H1 (cell line): ENCODE results near the gene XPO5. TPM values are rescaled to one million over a fixed set of nuclear protein-coding genes. Genes with fewer than 3 reads are reported as not detected.
A peak's percentile ranks its signal among the peaks of the same experiment; 100 is the strongest.

Experiments used
- BACH1 ChIP-seq: IDR thresholded peaks from 2 replicates; pipeline ENCODE4 v1.6.1; 2012; ENCODE audit warnings: low read length, improper control_type of control experiment
- CREB1 ChIP-seq: IDR thresholded peaks from 2 replicates; pipeline ENCODE4 v1.6.1; 2012; ENCODE audit warnings: inconsistent platforms
- GABPA ChIP-seq: IDR thresholded peaks from 2 replicates; pipeline ENCODE4 v1.6.1; 2011; ENCODE audit warnings: mild to moderate bottlenecking, low read length, moderate library complexity, borderline replicate concordance; ENCODE audit not compliant: insufficient read depth
- RAD21 ChIP-seq, 2 experiments: IDR thresholded peaks in 1 of 2; conservative IDR thresholded peaks in 1 of 2; 2 replicates each; pipeline ENCODE4 v1.6.1; 2011; ENCODE audit warnings: low read depth in 2 of 2, low read length in 2 of 2, improper control_type of control experiment in 1 of 2, inconsistent platforms in 1 of 2, mild to moderate bottlenecking in 1 of 2, moderate library complexity in 1 of 2
- RFX5 ChIP-seq: IDR thresholded peaks from 2 replicates; pipeline ENCODE4 v1.6.1; 2011; ENCODE audit warnings: low read depth, low read length, improper control_type of control experiment, borderline replicate concordance
- TAF7 ChIP-seq: optimal IDR thresholded peaks from 2 replicates; pipeline ENCODE3; 2011; ENCODE audit warnings: low read depth, mild to moderate bottlenecking, inconsistent platforms, low read length, moderate library complexity, borderline replicate concordance
- TBP ChIP-seq: IDR thresholded peaks from 2 replicates; pipeline ENCODE4 v1.6.1; 2011; ENCODE audit warnings: low read depth, low read length, improper control_type of control experiment
- TEAD4 ChIP-seq: IDR thresholded peaks from 2 replicates; pipeline ENCODE4 v1.6.1; 2012; ENCODE audit warnings: low read depth, low read length, inconsistent platforms, mixed read lengths
- polyA plus RNA-seq, 7 experiments: library from polyadenylated mRNA; depleted of rRNA in 3 of 7; stranded (reverse) in 5 of 7; unstranded in 2 of 7; fragments of >200 nt in 5 of 7; fragments of 200-250 nt in 2 of 7; gene quantifications; 1 replicate in 5 of 7; 2 replicates in 1 of 7; 4 replicates in 1 of 7; pipeline versions ENCODE4 v1.2.1 to v1.2.3, GENCODE V29; 2011 to 2013; ENCODE audit warnings: missing spikeins in 2 of 7, mixed read lengths in 2 of 7
- total RNA-seq: library from RNA; stranded (reverse); fragmentation: NEBNext Ultra II Directional; extraction: Animal tissue kit (Norgen Biotek cat#: 25700); gene quantifications from 2 replicates; pipeline ENCODE4 v1.2.1, GENCODE V29; 2021
- TF ChIP-seq, protein P1 (sequence below), 3 experiments: IDR thresholded peaks; 1 replicate in 2 of 3; 2 replicates in 1 of 3; pipeline versions ENCODE4 v1.5.1 to v1.6.1; 2011; ENCODE audit warnings: low read length in 3 of 3, mild to moderate bottlenecking in 3 of 3, inconsistent platforms in 2 of 3, low read depth in 1 of 3, moderate library complexity in 1 of 3; ENCODE audit not compliant: insufficient read depth in 1 of 3; ENCODE audit errors: control extremely low read depth in 1 of 3

The XPO5 gene
- total and polyA plus RNA-seq, 2 of the 8 experiments (the other 6 are each of a cell fraction or from before 2014, with no cell fraction given): 80.6 to 95.7 TPM

GRCh38 chr6:43496370-43497128 is 79.3 kb downstream of the XPO5 start (continued):
- TF ChIP-seq, protein P1, sequence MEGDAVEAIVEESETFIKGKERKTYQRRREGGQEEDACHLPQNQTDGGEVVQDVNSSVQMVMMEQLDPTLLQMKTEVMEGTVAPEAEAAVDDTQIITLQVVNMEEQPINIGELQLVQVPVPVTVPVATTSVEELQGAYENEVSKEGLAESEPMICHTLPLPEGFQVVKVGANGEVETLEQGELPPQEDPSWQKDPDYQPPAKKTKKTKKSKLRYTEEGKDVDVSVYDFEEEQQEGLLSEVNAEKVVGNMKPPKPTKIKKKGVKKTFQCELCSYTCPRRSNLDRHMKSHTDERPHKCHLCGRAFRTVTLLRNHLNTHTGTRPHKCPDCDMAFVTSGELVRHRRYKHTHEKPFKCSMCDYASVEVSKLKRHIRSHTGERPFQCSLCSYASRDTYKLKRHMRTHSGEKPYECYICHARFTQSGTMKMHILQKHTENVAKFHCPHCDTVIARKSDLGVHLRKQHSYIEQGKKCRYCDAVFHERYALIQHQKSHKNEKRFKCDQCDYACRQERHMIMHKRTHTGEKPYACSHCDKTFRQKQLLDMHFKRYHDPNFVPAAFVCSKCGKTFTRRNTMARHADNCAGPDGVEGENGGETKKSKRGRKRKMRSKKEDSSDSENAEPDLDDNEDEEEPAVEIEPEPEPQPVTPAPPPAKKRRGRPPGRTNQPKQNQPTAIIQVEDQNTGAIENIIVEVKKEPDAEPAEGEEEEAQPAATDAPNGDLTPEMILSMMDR (IDR thresholded peaks at IDR 0.05; ENCODE audit: control extremely low read depth in 1 of 3, insufficient read depth in 1 of 3, low read depth in 1 of 3, low read length in 3 of 3): peak; percentile 71 to 88 (median 79)
- TF ChIP-seq TAF7 (no peak), RAD21 (IDR thresholded peaks at IDR 0.05 in 1 of 2, conservative IDR thresholded peaks at IDR 0.05 in 1 of 2; ENCODE audit: low read depth in 2 of 2, low read length in 2 of 2) (peak; percentile 90 to 91), GABPA (no peak), TBP (no peak), RFX5 (no peak), BACH1 (no peak), TEAD4 (no peak; the same call in none of the 2 replicates), CREB1 (0 out of 2 replicates have a peak, but pooled peaks have one; percentile 16)
